Measurements from ENCODE around the gene FECH. TPM values are rescaled to one million over a fixed set of nuclear protein-coding genes. Genes with fewer than 3 reads are reported as not detected.

FECH gene
- total RNA-seq, 1 experiment from 2014 or later = 17.1 TPM

- BruUV-seq (replicated peaks) = no TSS peak
- ChIA-PET CTCF (no interaction called here), POLR2A (no interaction called here)
- TF ChIP-seq, protein P1, sequence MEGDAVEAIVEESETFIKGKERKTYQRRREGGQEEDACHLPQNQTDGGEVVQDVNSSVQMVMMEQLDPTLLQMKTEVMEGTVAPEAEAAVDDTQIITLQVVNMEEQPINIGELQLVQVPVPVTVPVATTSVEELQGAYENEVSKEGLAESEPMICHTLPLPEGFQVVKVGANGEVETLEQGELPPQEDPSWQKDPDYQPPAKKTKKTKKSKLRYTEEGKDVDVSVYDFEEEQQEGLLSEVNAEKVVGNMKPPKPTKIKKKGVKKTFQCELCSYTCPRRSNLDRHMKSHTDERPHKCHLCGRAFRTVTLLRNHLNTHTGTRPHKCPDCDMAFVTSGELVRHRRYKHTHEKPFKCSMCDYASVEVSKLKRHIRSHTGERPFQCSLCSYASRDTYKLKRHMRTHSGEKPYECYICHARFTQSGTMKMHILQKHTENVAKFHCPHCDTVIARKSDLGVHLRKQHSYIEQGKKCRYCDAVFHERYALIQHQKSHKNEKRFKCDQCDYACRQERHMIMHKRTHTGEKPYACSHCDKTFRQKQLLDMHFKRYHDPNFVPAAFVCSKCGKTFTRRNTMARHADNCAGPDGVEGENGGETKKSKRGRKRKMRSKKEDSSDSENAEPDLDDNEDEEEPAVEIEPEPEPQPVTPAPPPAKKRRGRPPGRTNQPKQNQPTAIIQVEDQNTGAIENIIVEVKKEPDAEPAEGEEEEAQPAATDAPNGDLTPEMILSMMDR (IDR thresholded peaks at IDR 0.05; ENCODE audit: insufficient read depth in 1 of 2, low read depth in 1 of 2, low read length in 1 of 2, severe bottlenecking in 1 of 2, unreplicated experiment in 1 of 2) = no peak
- Mint-ChIP-seq H3K4me3 (ENCODE audit: unreplicated experiment) (no peak overlapping the region), H3K27me3 (ENCODE audit: insufficient read depth, unreplicated experiment) (no peaks in the 10 kb centered on the region), H3K36me3 (ENCODE audit: insufficient read depth, unreplicated experiment) (no peaks in the 10 kb centered on the region), H3K4me1 (ENCODE audit: low read depth, unreplicated experiment) (no peaks in the 10 kb centered on the region), H3K9me3 (ENCODE audit: unreplicated experiment) (no peaks in the 10 kb centered on the region), H3K27ac (ENCODE audit: unreplicated experiment) (no peak overlapping the region)
- Histone ChIP-seq H3K27me3 (replicated peaks; ENCODE audit: control insufficient read depth, insufficient read depth, low read length) (no peaks in the 10 kb centered on the region), H3K9me3 (no peaks in the 10 kb centered on the region), H3K4me3 (ENCODE audit: low read depth, low read length) (no peak overlapping the region), H3K36me3 (ENCODE audit: control insufficient read depth, insufficient read depth, low read length) (no peaks in the 10 kb centered on the region), H3K4me1 (no peaks in the 10 kb centered on the region)
- DNase-seq = no peak
- intact Hi-C loops (cut with micrococcal nuclease; ENCODE audit: unreplicated experiment) = no loop called here
Measured at GRCh38 chr18:57555134-57555533, 31.4 kb downstream of the FECH start.

DNA sequence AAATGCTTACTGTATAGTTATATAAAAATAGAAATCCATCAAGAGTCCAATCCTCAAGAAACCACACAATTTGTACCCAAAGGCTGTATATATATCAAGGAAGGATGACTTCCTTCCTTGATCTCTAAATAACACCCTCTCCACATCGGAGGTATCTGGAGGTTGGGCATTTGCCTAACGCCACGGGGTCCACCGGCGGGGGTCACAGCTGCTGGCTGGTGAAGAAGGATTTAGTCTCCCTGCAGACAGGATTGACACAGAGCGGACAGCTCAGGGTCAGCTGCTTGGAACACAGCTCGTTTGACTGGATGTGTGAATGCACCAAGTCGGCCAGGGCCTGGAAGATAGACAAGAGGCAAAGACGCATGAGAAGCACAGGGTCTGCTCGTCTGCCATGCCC is 36.0 kb downstream of the FECH start:
- CTCF ChIA-PET = no interaction called here
- H3K27me3 Mint-ChIP-seq (ENCODE audit: insufficient read depth, unreplicated experiment) = no peaks in the 10 kb centered on the region
- no peak for DNase-seq
- no peaks in the 10 kb centered on the region for H3K36me3 ChIP-seq (ENCODE audit: control insufficient read depth, insufficient read depth, low read length)
- H3K4me3 ChIP-seq (ENCODE audit: low read depth, low read length) = no peak overlapping the region
- no peaks in the 10 kb centered on the region for H3K4me1 Mint-ChIP-seq (ENCODE audit: low read depth, unreplicated experiment)
- H3K27me3 ChIP-seq (replicated peaks; ENCODE audit: control insufficient read depth, insufficient read depth, low read length) = no peaks in the 10 kb centered on the region
- H3K4me3 Mint-ChIP-seq (ENCODE audit: unreplicated experiment) = no peak overlapping the region
- TF ChIP-seq, protein P1 (IDR thresholded peaks at IDR 0.05; ENCODE audit: insufficient read depth in 1 of 2, low read depth in 1 of 2, low read length in 1 of 2, severe bottlenecking in 1 of 2, unreplicated experiment in 1 of 2) = no peak
- H3K9me3 ChIP-seq = no peaks in the 10 kb centered on the region
- H3K4me1 ChIP-seq = no peaks in the 10 kb centered on the region
- H3K27ac Mint-ChIP-seq (ENCODE audit: unreplicated experiment) = no peak overlapping the region
- intact Hi-C loops (cut with micrococcal nuclease; ENCODE audit: unreplicated experiment) = no loop called here
- no peaks in the 10 kb centered on the region for H3K9me3 Mint-ChIP-seq (ENCODE audit: unreplicated experiment)
- H3K36me3 Mint-ChIP-seq (ENCODE audit: insufficient read depth, unreplicated experiment) = no peaks in the 10 kb centered on the region
- POLR2A ChIA-PET = no interaction called here
- no TSS peak for BruUV-seq (replicated peaks)

DNA sequence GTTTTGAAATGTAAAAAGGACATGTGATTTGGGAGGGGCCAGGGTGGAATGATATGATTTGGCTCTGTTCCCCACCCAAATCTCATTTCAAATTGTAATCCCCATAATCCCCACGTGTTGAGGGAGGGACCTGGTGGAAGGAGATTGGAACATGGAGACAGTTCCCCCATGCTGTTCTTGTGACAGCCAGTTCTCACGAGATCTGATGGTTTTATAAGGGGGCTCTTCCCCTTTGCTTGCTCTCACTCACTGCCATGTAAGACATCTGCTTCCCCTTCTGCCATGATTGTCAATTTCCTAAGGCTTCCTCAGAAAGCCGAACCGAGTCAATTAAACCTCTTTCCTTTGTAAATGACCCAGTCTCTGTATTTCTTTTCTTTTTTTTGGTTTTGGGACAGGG is 39.2 kb downstream of the FECH start:
- Mint-ChIP-seq H3K4me1 (ENCODE audit: low read depth, unreplicated experiment) (no peaks in the 10 kb centered on the region), H3K4me3 (ENCODE audit: unreplicated experiment) (no peak overlapping the region), H3K27ac (ENCODE audit: unreplicated experiment) (no peak overlapping the region), H3K27me3 (ENCODE audit: insufficient read depth, unreplicated experiment) (no peaks in the 10 kb centered on the region), H3K36me3 (ENCODE audit: insufficient read depth, unreplicated experiment) (peaks cover 5% of the 10 kb centered on the region), H3K9me3 (ENCODE audit: unreplicated experiment) (no peaks in the 10 kb centered on the region)
- no TSS peak for BruUV-seq (replicated peaks)
- DNase-seq = no peak
- Histone ChIP-seq H3K27me3 (replicated peaks; ENCODE audit: control insufficient read depth, insufficient read depth, low read length) (no peaks in the 10 kb centered on the region), H3K9me3 (no peaks in the 10 kb centered on the region), H3K36me3 (ENCODE audit: control insufficient read depth, insufficient read depth, low read length) (no peaks in the 10 kb centered on the region), H3K4me1 (no peaks in the 10 kb centered on the region), H3K4me3 (ENCODE audit: low read depth, low read length) (no peak overlapping the region)
- POLR2A ChIA-PET = no interaction called here
- intact Hi-C loops (cut with micrococcal nuclease; ENCODE audit: unreplicated experiment) = no loop called here
- CTCF ChIA-PET = no interaction called here
- TF ChIP-seq, protein P1 (IDR thresholded peaks at IDR 0.05; ENCODE audit: insufficient read depth in 1 of 2, low read depth in 1 of 2, low read length in 1 of 2, severe bottlenecking in 1 of 2, unreplicated experiment in 1 of 2) = no peak

Measured in Caco-2 (cell line).